ENCODE results near the gene RAD18. TPM values are rescaled to one million over a fixed set of nuclear protein-coding genes. Genes with fewer than 3 reads are reported as not detected.

Gene RAD18
- total RNA-seq, 2 experiments from 2014 or later: 47.4 to 50.3 TPM

- peaks cover 3% of the 10 kb centered on the region for H3K9me3 Mint-ChIP-seq
- H3K36me3 Mint-ChIP-seq (ENCODE audit: low read depth): no peaks in the 10 kb centered on the region
- TF ChIP-seq, protein P1, sequence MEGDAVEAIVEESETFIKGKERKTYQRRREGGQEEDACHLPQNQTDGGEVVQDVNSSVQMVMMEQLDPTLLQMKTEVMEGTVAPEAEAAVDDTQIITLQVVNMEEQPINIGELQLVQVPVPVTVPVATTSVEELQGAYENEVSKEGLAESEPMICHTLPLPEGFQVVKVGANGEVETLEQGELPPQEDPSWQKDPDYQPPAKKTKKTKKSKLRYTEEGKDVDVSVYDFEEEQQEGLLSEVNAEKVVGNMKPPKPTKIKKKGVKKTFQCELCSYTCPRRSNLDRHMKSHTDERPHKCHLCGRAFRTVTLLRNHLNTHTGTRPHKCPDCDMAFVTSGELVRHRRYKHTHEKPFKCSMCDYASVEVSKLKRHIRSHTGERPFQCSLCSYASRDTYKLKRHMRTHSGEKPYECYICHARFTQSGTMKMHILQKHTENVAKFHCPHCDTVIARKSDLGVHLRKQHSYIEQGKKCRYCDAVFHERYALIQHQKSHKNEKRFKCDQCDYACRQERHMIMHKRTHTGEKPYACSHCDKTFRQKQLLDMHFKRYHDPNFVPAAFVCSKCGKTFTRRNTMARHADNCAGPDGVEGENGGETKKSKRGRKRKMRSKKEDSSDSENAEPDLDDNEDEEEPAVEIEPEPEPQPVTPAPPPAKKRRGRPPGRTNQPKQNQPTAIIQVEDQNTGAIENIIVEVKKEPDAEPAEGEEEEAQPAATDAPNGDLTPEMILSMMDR (IDR thresholded peaks at IDR 0.05): no peak
- DNase-seq (no peak), ATAC-seq (no peak)
- peaks cover 2% of the 10 kb centered on the region for H3K4me1 Mint-ChIP-seq (ENCODE audit: low read depth)
- ChIA-PET CTCF (no interaction called here), POLR2A (no interaction called here)
- H3K4me3 Mint-ChIP-seq: no peak overlapping the region
- no peak overlapping the region for H3K27ac Mint-ChIP-seq
- peaks cover 12% of the 10 kb centered on the region for H3K27me3 Mint-ChIP-seq
- intact Hi-C loops (cut with micrococcal nuclease): no loop called here
Measured at GRCh38 chr3:8984081-8984480, 20.8 kb upstream of the RAD18 start.

DNA sequence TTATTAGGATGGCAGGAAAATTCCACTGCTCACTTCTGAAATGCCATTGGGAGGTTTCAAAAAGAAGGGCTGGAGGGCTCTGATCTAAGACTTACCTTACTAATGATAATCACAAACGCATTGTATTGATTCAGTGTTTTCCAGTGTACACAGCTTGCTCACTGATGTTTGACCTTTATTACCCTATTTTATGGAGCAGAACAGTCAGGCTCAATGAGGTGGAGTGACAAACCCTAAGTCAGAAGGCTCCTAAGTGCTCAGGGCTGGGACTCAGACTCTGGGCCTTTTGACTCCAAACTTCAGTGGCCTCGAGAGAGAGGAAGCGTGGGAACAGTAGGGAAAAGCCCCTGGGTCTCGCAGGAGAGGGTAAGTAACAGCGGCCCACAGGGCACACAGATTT is 20.3 kb upstream of the RAD18 start:
- CTCF ChIA-PET: interaction anchor here (1.4 kb wide), 1 partner anchor 12 kb away, joined by 4 read pairs; no protein-coding TSS in a partner anchor
- no peak overlapping the region for H3K4me3 Mint-ChIP-seq

DNA sequence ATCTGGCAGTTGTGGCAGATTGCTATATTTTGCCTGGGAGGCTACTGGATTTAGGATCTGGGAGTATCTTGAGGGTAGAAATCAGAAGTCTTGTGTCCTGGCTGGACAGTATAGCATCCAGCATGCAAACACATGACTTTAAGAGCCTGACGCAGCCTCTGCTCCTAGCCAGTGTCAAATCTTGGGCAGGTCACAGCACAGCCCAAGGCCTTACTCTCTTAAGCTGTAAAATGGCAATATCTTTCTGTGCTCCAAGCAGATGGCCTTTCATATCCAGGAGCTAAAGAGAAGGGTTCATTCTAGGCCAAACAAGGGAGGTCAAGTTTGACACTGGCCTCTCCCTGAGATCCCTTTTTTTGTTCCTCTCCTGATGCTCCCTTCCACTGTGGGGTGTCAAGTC is 19.8 kb upstream of the RAD18 start:
- intact Hi-C loops (cut with micrococcal nuclease): no loop called here
- no peak overlapping the region for H3K27ac Mint-ChIP-seq
- DNase-seq (no peak), ATAC-seq (no peak)
- CTCF ChIA-PET: interaction anchor here (1.4 kb wide), 1 partner anchor 11 kb away, joined by 4 read pairs; no protein-coding TSS in a partner anchor
- TF ChIP-seq, protein P1 (IDR thresholded peaks at IDR 0.05): no peak
- H3K9me3 Mint-ChIP-seq: peaks cover 3% of the 10 kb centered on the region
- no peak overlapping the region for H3K4me3 Mint-ChIP-seq
- no peaks in the 10 kb centered on the region for H3K36me3 Mint-ChIP-seq (ENCODE audit: low read depth)
- H3K4me1 Mint-ChIP-seq (ENCODE audit: low read depth): peaks cover 2% of the 10 kb centered on the region
- POLR2A ChIA-PET: no interaction called here
- peaks cover 15% of the 10 kb centered on the region for H3K27me3 Mint-ChIP-seq

More for the DNA sequence above, 20.3 kb upstream of the RAD18 start:
- Mint-ChIP-seq H3K27ac (no peak overlapping the region), H3K36me3 (ENCODE audit: low read depth) (no peaks in the 10 kb centered on the region), H3K4me1 (ENCODE audit: low read depth) (peaks cover 2% of the 10 kb centered on the region), H3K27me3 (peaks cover 12% of the 10 kb centered on the region), H3K9me3 (peaks cover 3% of the 10 kb centered on the region)
- TF ChIP-seq, protein P1 (IDR thresholded peaks at IDR 0.05): no peak
- POLR2A ChIA-PET: no interaction called here
- intact Hi-C loops (cut with micrococcal nuclease): no loop called here
- DNase-seq (no peak), ATAC-seq (no peak)

- no peak for ATAC-seq
- POLR2A ChIA-PET: no interaction called here
- intact Hi-C loops (cut with micrococcal nuclease): no loop called here
- Mint-ChIP-seq H3K27me3 (peaks cover 15% of the 10 kb centered on the region), H3K36me3 (ENCODE audit: low read depth) (no peaks in the 10 kb centered on the region), H3K4me3 (no peak overlapping the region), H3K9me3 (peaks cover 3% of the 10 kb centered on the region), H3K4me1 (ENCODE audit: low read depth) (no peaks in the 10 kb centered on the region), H3K27ac (no peak overlapping the region)
- DNase-seq: no peak
- CTCF ChIA-PET: interaction anchor here (1.4 kb wide), 1 partner anchor 11 kb away, joined by 4 read pairs; no protein-coding TSS in a partner anchor
- TF ChIP-seq, protein P1 (IDR thresholded peaks at IDR 0.05): no peak
Measured at GRCh38 chr3:8982509-8982908, 19.2 kb upstream of the RAD18 start.

- Mint-ChIP-seq H3K27ac (no peak overlapping the region), H3K9me3 (peaks cover 3% of the 10 kb centered on the region), H3K27me3 (peaks cover 17% of the 10 kb centered on the region), H3K36me3 (ENCODE audit: low read depth) (no peaks in the 10 kb centered on the region), H3K4me1 (ENCODE audit: low read depth) (no peaks in the 10 kb centered on the region), H3K4me3 (no peak overlapping the region)
- DNase-seq (no peak), ATAC-seq (no peak)
- intact Hi-C loops (cut with micrococcal nuclease): no loop called here
- TF ChIP-seq, protein P1 (IDR thresholded peaks at IDR 0.05): no peak
- ChIA-PET CTCF (interaction anchor here (1.4 to 1.6 kb wide), 2 partner anchors 10 to 320 kb away, joined by 4 to 6 read pairs; no protein-coding TSS in a partner anchor), POLR2A (interaction anchor here (0.6 kb wide), 1 partner anchor 482 kb away, joined by 3 read pairs; no protein-coding TSS in a partner anchor)
Measured at GRCh38 chr3:8981700-8982099, 18.4 kb upstream of the RAD18 start.
